ENCODE data around the gene CFAP251. TPM values are rescaled to one million over a fixed set of nuclear protein-coding genes. Genes with fewer than 3 reads are reported as not detected.
A peak's percentile ranks its signal among the peaks of the same experiment; 100 is the strongest.
"Not testable (repeated sequence)": the region's sequence is repeated elsewhere in the genome, so short reads cannot be mapped to it uniquely, and the experiment has no call there.

The CFAP251 gene
- total RNA-seq, 4 donors from 2014 or later: 0.66 to 1.9 (median 0.87) TPM

- DNase-seq (ENCODE audit: extremely low spot score): peak; percentile 99
- Histone ChIP-seq H3K27ac (replicated peaks in 1 of 4) (peak within 1 kb of the TSS; percentile 88 to 99 (median 92)), H3K4me1 (peaks cover 19 to 39% (median 30%) of the 10 kb centered on the region in 4 donors), H3K4me3 (peak within 1 kb of the TSS; percentile 65 to 98 (median 70)), H3K27me3 (peaks cover 0 to 8% (median 0%) of the 10 kb centered on the region in 4 donors), H3K9me3 (no peaks in the 10 kb centered on the region), H3K36me3 (peaks cover 0 to 29% (median 10%) of the 10 kb centered on the region in 4 donors)
- 1% methylated on average over 32 of the region's 67 CpGs for WGBS
- TF ChIP-seq POLR2A (IDR thresholded peaks at IDR 0.05; ENCODE audit: low read depth) (peak; percentile 67), EP300 (IDR thresholded peaks at IDR 0.05) (no peak), POLR2AphosphoS5 (IDR thresholded peaks at IDR 0.05) (peak; percentile 91 to 96), CTCF (IDR thresholded peaks at IDR 0.05) (peak; percentile 54 to 72 (median 65))
- intact Hi-C loops (cut with DNase I): loop anchor here (2.0 kb wide), 2 partner anchors 50 to 76 kb away; no protein-coding TSS in a partner anchor
Observed at GRCh38 chr12:121888478-121889273, 29.7 kb upstream of the CFAP251 start, which contains the start of gene PSMD9. PSMD9 (plus strand) TSS chr12:121888790; CDS start chr12:121888857, 67 bp downstream.

DNA sequence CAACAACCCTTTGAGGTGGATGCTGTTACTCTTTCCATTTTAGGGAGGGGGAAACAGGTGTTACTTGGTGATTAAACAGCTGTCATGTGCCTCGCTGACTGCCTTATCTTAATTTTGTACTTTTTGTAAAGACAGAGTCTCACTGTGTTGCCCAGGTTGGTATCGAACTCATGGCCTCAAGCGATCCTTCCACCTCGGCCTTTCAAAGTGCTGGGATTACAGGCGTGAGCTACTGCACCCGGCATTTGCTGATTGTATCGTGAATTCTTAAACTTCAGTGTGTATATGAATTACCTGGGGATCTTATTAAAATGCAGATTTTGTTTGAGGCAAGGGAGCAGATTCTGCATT lies 29.1 kb upstream of the CFAP251 start:
- H3K9me3 ChIP-seq: no peaks in the 10 kb centered on the region
- peaks cover 0 to 31% (median 12%) of the 10 kb centered on the region in 4 donors for H3K36me3 ChIP-seq
- DNase-seq (ENCODE audit: extremely low spot score): no peak
- peaks cover 19 to 45% (median 35%) of the 10 kb centered on the region in 4 donors for H3K4me1 ChIP-seq
- intact Hi-C loops (cut with DNase I): loop anchor here (2.0 kb wide), 2 partner anchors 50 to 76 kb away; no protein-coding TSS in a partner anchor
- peak overlapping the region; percentile 88 to 99 (median 92) for H3K27ac ChIP-seq (replicated peaks in 1 of 4)
- WGBS: 8% methylated on average over 2 of the region's 7 CpGs
- TF ChIP-seq EP300 (IDR thresholded peaks at IDR 0.05) (no peak), POLR2A (IDR thresholded peaks at IDR 0.05; ENCODE audit: low read depth) (no peak), CTCF (IDR thresholded peaks at IDR 0.05) (no peak), POLR2AphosphoS5 (IDR thresholded peaks at IDR 0.05) (no peak)
- H3K27me3 ChIP-seq: peaks cover 0 to 8% (median 0%) of the 10 kb centered on the region in 4 donors
- H3K4me3 ChIP-seq: peak overlapping the region; percentile 65 to 98 (median 70)

- peak overlapping the region in 3 of 4 donors; percentile 88 to 92 (median 91) for H3K27ac ChIP-seq (replicated peaks in 1 of 4)
- H3K9me3 ChIP-seq; DNase-seq (ENCODE audit: extremely low spot score); H3K27me3 ChIP-seq: not testable (repeated sequence)
- H3K36me3 ChIP-seq: peaks cover 0 to 35% (median 15%) of the 10 kb centered on the region in 4 donors
- H3K4me1 ChIP-seq: peaks cover 19 to 49% (median 38%) of the 10 kb centered on the region in 4 donors
- peak overlapping the region; percentile 65 to 98 (median 70) for H3K4me3 ChIP-seq
- 36% methylated on average over 6 of the region's 6 CpGs for WGBS
- intact Hi-C loops (cut with DNase I): loop anchor here (2.0 kb wide), 2 partner anchors 51 to 77 kb away; no protein-coding TSS in a partner anchor
Observed at GRCh38 chr12:121889661-121890060, 28.7 kb upstream of the CFAP251 start.

DNA sequence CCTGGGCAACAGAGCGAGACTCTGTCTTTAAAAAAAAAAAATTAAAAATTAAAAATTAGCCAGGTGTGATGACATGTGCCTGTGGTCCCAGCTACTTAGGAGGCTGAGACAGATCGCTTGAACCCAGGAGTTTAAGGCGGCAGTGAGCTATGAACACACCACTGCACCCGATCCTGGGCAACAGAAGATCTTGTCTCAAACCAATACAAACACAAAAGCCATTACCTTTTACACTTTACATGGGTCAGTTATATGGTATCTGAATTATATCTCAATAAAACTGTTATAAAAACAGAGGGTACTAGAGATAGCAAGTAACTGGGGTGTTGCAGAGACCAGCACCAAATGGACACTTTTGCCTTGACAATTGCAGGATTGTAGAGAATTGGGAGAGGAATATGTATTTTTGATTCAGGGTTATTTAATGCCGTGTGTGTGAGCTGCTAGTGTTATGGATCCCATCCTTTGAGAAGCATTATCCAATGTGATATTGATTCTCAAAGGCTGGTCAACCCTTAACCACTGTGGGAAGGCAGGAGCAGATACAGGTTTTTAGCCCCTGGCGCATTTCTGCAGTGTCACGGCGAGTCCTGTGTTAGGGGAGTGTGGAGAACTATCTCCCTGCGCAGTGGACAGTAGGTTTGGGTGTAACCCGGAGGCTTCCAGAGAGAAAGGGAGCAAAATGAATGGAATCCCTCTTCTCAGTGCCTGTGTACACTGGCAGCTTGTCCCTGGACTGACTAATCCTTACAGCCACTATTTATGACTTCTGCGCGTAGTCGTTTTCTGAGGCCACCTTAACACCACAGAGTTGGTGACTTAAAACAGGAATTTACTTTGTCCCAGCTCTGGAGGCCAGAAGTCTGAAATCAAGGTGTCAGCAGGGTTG lies 25.5 kb upstream of the CFAP251 start:
- intact Hi-C loops (cut with DNase I): no loop called here
- Histone ChIP-seq H3K36me3 (peaks cover 22 to 67% (median 46%) of the 10 kb centered on the region in 4 donors), H3K4me1 (peaks cover 18 to 46% (median 37%) of the 10 kb centered on the region in 4 donors), H3K27me3 (no peaks in the 10 kb centered on the region), H3K4me3 (no peak overlapping the region), H3K27ac (replicated peaks in 1 of 4) (no peak overlapping the region), H3K9me3 (no peaks in the 10 kb centered on the region)
- no peak for TF ChIP-seq EP300 (IDR thresholded peaks at IDR 0.05)
- no peak for TF ChIP-seq POLR2AphosphoS5 (IDR thresholded peaks at IDR 0.05)
- no peak for TF ChIP-seq POLR2A (IDR thresholded peaks at IDR 0.05; ENCODE audit: low read depth)
- no peak for TF ChIP-seq CTCF (IDR thresholded peaks at IDR 0.05)
- DNase-seq (ENCODE audit: extremely low spot score): no peak
- 78% methylated on average over 13 of the region's 13 CpGs for WGBS
